GM21737 (cell line): ENCODE results near the gene SCYGR5.
A peak's percentile ranks its signal among the peaks of the same experiment; 100 is the strongest.
"Not testable (repeated sequence)": the region's sequence is repeated elsewhere in the genome, so short reads cannot be mapped to it uniquely, and the experiment has no call there.

Experiments used
- ATAC-seq: cut with Tn5 transposase; IDR thresholded peaks from one replicate; pipeline ENCODE4 v1.9.1; 2021; ENCODE audit warnings: mild to moderate bottlenecking, moderate library complexity; ENCODE audit not compliant: unreplicated experiment

The SCYGR5 gene

GRCh38 chr2:227666631-227667170, at the start of gene SCYGR5:
Gene SCYGR5 (plus strand): TSS chr2:227666804. CDS start chr2:227666804, 0 bp downstream.
- ATAC-seq, result not testable (repeated sequence)

- ATAC-seq, result no peak
Observed at GRCh38 chr2:227617316-227618230, 49.0 kb upstream of the SCYGR5 start, which contains the start of gene SCYGR4. Gene SCYGR4 (plus strand): TSS chr2:227617498. CDS start chr2:227617498, 0 bp downstream.

GRCh38 chr2:227623226-227623625, 43.4 kb upstream of the SCYGR5 start:
- ATAC-seq, result no peak

- ATAC-seq, result no peak
Observed at GRCh38 chr2:227625420-227625819, 41.2 kb upstream of the SCYGR5 start.

GRCh38 chr2:227626580-227627151, 39.9 kb upstream of the SCYGR5 start:
- no peak for ATAC-seq

GRCh38 chr2:227627769-227628168, 38.8 kb upstream of the SCYGR5 start:
- ATAC-seq, result peak; percentile 87

DNA sequence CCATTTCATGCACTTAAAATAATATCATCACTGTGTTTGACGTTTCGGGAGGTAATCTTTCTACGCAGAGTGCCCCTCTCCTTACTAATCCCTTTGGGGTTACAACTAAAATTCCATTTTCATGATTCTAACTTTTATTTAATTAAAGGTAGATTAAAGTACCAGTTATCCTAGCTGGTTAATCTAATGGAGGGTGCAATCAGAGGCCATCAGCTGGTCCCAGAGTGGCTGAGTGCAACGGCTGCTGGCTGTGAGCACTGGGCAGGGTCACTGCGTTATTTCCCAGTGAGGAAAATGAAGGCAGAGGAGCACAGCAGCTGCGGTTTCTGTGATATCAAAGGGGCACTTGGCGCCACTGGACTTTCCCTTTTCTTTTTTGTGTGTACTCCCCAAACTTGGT, 37.2 kb upstream of the SCYGR5 start:
- ATAC-seq, result no peak

DNA sequence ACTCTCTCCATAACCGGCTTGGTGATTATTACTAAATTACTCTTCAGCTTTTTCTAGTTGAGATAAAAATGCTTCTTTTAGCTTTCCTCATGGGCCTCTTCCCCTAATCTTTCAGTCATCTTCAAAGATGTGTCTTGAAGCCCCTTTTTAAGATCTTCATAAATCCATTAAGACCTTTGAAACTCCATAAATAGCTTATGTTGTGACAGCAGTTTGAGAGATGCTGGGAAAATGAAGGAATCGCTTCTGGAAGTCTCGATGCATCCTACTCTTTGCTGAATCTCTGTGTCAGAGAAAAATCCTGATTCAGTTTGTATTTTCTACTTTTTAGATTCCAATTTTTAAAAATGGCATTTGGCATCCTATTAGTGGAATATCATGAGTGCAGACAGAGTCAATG, 36.3 kb upstream of the SCYGR5 start:
- no peak for ATAC-seq

GRCh38 chr2:227632827-227633226, 33.8 kb upstream of the SCYGR5 start:
- ATAC-seq, result no peak

DNA sequence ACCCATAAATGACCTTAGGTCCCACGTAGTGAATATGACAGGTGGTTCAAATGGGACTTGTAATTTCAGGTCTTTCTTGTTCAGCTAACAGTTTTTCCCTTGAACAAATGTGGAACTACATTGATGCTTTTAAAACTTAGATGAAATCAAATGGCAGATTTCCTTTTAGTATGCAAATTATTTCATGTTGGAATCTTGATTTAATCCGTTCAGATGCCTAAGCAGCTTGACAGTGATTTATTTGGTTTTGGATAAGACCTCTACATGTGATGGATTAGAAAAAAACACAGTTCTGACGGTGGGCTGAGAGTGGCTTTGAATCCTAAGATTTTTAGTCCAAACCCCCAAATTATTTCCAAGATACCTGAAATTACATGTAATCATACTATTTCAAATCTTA, 32.4 kb upstream of the SCYGR5 start:
- ATAC-seq, result no peak

DNA sequence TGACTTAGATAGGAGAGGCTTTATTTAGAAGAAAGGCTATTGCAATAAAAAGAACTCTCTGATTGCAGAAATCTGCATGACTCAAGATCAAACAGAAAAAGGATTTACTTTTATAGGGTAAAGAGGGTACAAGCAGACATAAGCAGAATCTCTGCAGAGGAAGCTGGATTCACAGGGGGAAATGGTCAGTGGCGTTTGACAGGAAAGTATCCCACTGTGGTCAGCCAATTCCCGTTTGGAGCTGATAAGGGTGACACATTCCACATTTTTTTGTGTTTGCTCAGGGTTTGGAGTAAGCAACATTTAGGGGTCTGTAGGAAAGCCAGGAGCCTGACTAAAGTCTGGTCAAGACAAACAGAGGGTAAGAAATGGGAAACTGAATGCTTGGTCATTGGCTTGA, 23.9 kb upstream of the SCYGR5 start:
- ATAC-seq, result no peak

GRCh38 chr2:227643990-227644551, 22.5 kb upstream of the SCYGR5 start:
- no peak for ATAC-seq

DNA sequence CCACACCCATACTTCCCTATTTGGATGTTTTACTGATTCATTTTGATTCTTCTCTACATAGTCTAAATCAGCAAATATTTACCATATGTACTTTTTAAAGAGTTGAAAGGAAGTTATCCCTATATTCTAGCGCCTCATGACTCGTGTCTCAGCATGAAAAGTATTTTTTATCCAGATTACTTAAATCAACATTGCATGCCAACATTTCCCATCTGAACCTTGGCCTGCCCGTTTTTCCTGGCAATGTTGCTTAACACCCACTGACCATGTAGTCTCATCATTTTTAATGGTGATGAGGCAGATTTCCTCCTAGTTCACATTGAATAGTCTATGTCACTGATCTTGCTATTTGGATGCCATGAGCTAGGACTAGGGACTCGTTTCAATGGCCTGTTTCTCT, 13.2 kb upstream of the SCYGR5 start:
- ATAC-seq, result no peak

- no peak for ATAC-seq
Observed at GRCh38 chr2:227654426-227654825, 12.2 kb upstream of the SCYGR5 start.

DNA sequence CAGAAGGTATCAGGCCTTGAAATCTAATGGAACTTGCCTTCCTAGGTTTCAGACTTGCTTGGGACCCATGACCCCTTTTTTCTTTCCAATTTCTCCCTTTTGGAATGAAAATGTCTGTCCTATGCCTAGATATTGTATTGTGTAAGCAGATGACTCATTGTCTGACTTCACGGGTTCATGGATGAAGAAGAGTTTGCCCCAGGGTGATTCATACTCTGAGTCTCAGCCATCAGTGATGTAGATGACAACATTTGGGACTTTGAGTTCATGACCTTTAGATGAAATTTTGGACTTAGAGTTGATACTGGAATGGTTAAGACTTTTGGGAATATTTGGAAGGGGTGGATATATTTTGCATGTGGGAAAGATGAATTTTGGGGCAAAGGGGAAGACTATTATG, 11.2 kb upstream of the SCYGR5 start:
- no peak for ATAC-seq

- ATAC-seq, result no peak
Observed at GRCh38 chr2:227657199-227657845, 9.3 kb upstream of the SCYGR5 start.

GRCh38 chr2:227661025-227661649, 5.5 kb upstream of the SCYGR5 start:
- no peak for ATAC-seq

- no peak for ATAC-seq
Observed at GRCh38 chr2:227661827-227662226, 4.8 kb upstream of the SCYGR5 start.

GRCh38 chr2:227665189-227665940, 1.2 kb upstream of the SCYGR5 start:
- no peak for ATAC-seq
